Neural crest cell (in vitro differentiated cells): ENCODE measurements around the gene ACCSL. TPM values are rescaled to one million over a fixed set of nuclear protein-coding genes. Genes with fewer than 3 reads are reported as not detected.

Source experiments
- DNase-seq: peaks from one replicate; pipeline ENCODE4 v3.0.0; 2021; ENCODE audit warnings: low read depth, mixed read lengths, low spot score
- H3K27ac Mint-ChIP-seq: one replicate; pipeline ENCODE4 v1.8.0; 2021; ENCODE audit warnings: mild to moderate bottlenecking, mixed read lengths; ENCODE audit not compliant: unreplicated experiment
- H3K27me3 Mint-ChIP-seq: 2 replicates; pipeline ENCODE4 v1.8.0; 2021; ENCODE audit warnings: low read depth, mild to moderate bottlenecking, mixed read lengths
- H3K36me3 Mint-ChIP-seq: 2 replicates; pipeline ENCODE4 v1.8.0; 2021; ENCODE audit warnings: low read depth, mild to moderate bottlenecking, mixed read lengths
- H3K4me1 Mint-ChIP-seq: 2 replicates; pipeline ENCODE4 v1.8.0; 2021; ENCODE audit warnings: mixed read lengths
- H3K4me3 Mint-ChIP-seq: one replicate; pipeline ENCODE4 v1.8.0; 2021; ENCODE audit warnings: mild to moderate bottlenecking, mixed read lengths
- H3K9me3 Mint-ChIP-seq: 2 replicates; pipeline ENCODE4 v1.8.0; 2021; ENCODE audit warnings: mixed read lengths
- CTCF ChIP-seq: fragments of 200-600 bp; sonication (generic); conservative IDR thresholded peaks from 2 replicates; pipeline ENCODE4 v1.5.0; 2021; ENCODE audit warnings: antibody characterized with exemption, mild to moderate bottlenecking
- total RNA-seq: library from RNA; stranded (reverse); gene quantifications from 2 replicates; pipeline ENCODE4 v1.2.1, GENCODE V29; 2021

The ACCSL gene
- total RNA-seq, 1 donor from 2014 or later, result not detected

- Mint-ChIP-seq H3K4me3 (no peak overlapping the region), H3K9me3 (peaks cover 7% of the 10 kb centered on the region), H3K36me3 (peaks cover 3% of the 10 kb centered on the region), H3K27me3 (peaks cover 29% of the 10 kb centered on the region), H3K4me1 (no peaks in the 10 kb centered on the region), H3K27ac (peak overlapping the region; percentile 19)
- no peak for DNase-seq
- TF ChIP-seq CTCF, result no peak
These were observed 29.7 kb upstream of the ACCSL start for GRCh38 chr11:44018127-44018521.

GRCh38 chr11:44018829-44019228 lies 29.0 kb upstream of the ACCSL start:
- no peak overlapping the region for H3K27ac Mint-ChIP-seq
- no peak overlapping the region for H3K4me3 Mint-ChIP-seq
- no peaks in the 10 kb centered on the region for H3K4me1 Mint-ChIP-seq
- H3K9me3 Mint-ChIP-seq, result peaks cover 7% of the 10 kb centered on the region
- no peak for TF ChIP-seq CTCF
- DNase-seq, result no peak
- H3K27me3 Mint-ChIP-seq, result peaks cover 31% of the 10 kb centered on the region
- peaks cover 3% of the 10 kb centered on the region for H3K36me3 Mint-ChIP-seq

- no peak overlapping the region for H3K4me3 Mint-ChIP-seq
- H3K27me3 Mint-ChIP-seq, result peaks cover 17% of the 10 kb centered on the region
- TF ChIP-seq CTCF, result no peak
- peaks cover 7% of the 10 kb centered on the region for H3K4me1 Mint-ChIP-seq
- peaks cover 10% of the 10 kb centered on the region for H3K36me3 Mint-ChIP-seq
- H3K9me3 Mint-ChIP-seq, result peaks cover 14% of the 10 kb centered on the region
- no peak overlapping the region for H3K27ac Mint-ChIP-seq
- DNase-seq, result no peak
These were observed 22.8 kb upstream of the ACCSL start for GRCh38 chr11:44024977-44025376.

GRCh38 chr11:44025727-44026126 lies 22.1 kb upstream of the ACCSL start:
- Mint-ChIP-seq H3K36me3 (peaks cover 10% of the 10 kb centered on the region), H3K9me3 (peaks cover 14% of the 10 kb centered on the region), H3K4me3 (no peak overlapping the region), H3K27ac (no peak overlapping the region), H3K27me3 (peaks cover 13% of the 10 kb centered on the region), H3K4me1 (peaks cover 14% of the 10 kb centered on the region)
- DNase-seq, result no peak
- no peak for TF ChIP-seq CTCF

- TF ChIP-seq CTCF, result no peak
- H3K27ac Mint-ChIP-seq, result no peak overlapping the region
- no peak for DNase-seq
- no peak overlapping the region for H3K4me3 Mint-ChIP-seq
- peaks cover 40% of the 10 kb centered on the region for H3K4me1 Mint-ChIP-seq
- H3K9me3 Mint-ChIP-seq, result peaks cover 7% of the 10 kb centered on the region
- H3K36me3 Mint-ChIP-seq, result peaks cover 7% of the 10 kb centered on the region
- H3K27me3 Mint-ChIP-seq, result no peaks in the 10 kb centered on the region
These were observed 19.4 kb upstream of the ACCSL start for GRCh38 chr11:44028401-44028800.
